ENCODE measurements around the gene PNP.

Gene PNP

DNA sequence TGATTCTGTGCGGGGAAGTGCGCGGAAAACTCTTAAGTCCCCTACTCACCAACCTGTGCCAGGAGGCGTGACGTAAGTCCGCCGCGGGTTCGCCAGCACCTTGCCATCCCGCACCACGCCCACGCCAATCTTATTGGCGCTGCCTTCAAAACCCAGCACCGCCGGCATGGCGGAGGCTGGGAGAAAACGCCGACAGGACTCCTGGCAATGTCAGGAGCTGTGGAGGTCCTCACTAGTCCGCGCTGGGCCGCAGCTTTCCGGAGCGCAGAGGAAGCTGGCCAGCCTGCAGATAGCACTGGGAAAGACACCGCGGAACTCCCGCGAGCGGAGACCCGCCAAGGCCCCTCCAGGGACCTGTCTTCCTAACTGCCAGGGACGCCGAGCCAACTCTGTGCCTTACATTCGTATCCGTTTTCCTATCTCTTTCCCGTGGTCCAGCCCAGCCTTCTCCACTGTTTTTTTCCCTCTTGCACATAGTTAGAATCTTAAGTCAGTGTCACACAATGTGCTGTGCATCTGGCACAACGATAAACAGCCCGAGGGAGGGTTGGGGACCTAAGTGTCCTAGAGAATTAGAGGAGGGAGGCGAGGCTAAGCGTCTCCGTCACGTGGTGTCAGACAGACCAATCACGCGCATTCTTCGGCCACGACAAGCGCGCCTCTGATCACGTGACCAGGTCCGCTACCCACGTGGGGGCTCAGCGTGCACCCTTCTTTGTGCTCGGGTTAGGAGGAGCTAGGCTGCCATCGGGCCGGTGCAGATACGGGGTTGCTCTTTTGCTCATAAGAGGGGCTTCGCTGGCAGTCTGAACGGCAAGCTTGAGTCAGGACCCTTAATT, 14.5 kb upstream of the PNP start, which contains the start of the genes APEX1 and OSGEP:
Gene APEX1, plus strand, starts transcription at position 711 of the 839 bp plus-strand sequence. CDS start 420 bp downstream, outside the sequence.
Gene OSGEP, minus strand, starts transcription at position 297 of the 839 bp plus-strand sequence. Its CDS starts 129 bp downstream, at position 168.
- ATAC-seq, result peak; percentile 89
- peak; percentile 96 for DNase-seq

DNA sequence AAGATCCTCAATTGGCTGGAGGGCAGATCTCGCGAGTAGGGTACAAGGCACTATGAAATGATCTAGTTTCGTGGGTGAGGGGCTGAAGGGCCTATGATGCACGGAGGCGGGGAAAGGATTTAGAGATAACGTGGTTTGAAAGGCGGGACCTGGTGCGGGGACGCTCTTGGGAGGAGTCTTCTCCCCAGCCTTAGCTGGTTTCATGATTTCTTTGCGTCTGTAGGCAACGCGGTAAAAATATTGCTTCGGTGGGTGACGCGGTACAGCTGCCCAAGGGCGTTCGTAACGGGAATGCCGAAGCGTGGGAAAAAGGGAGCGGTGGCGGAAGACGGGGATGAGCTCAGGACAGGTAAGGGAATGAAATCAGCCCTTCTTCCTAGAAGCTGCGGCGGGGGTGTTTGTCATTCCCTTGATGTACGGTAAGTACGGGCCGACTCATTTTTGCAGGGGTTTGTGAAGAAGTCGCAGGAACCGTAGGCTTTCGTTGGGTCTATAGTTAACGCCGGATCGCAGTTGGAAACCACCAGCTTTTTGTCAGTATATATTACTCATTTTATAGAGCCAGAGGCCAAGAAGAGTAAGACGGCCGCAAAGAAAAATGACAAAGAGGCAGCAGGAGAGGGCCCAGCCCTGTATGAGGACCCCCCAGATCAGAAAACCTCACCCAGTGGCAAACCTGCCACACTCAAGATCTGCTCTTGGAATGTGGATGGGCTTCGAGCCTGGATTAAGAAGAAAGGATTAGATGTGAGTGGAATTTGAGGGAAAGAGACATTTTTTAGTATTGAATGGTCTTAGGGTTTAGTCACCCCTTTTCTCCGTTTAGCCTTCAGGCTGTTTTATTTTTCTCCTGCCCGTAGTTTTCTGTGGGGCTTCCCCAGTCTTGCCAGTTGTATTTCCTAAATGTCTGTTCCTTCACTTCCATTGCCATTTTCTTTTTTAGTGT, 13.6 kb upstream of the PNP start:
- DNase-seq (no peak), ATAC-seq (peak; percentile 74)

- ATAC-seq, result no peak
- DNase-seq, result no peak
These were observed 12.2 kb upstream of the PNP start for GRCh38 chr14:20456971-20457370.

GRCh38 chr14:20458031-20458789, 11.0 kb upstream of the PNP start:
- DNase-seq (no peak), ATAC-seq (no peak)

- peak; percentile 49 for DNase-seq
These were observed 8.6 kb upstream of the PNP start for GRCh38 chr14:20460458-20461224.

GRCh38 chr14:20461225-20462141, 7.7 kb upstream of the PNP start, which contains the start of gene PIP4P1:
TSS of gene PIP4P1 (minus strand) at chr14:20461434. CDS start at chr14:20461325, 109 bp downstream.
- ATAC-seq (peak; percentile 98), DNase-seq (peak; percentile 98)

More at GRCh38 chr14:20460458-20461224, 8.6 kb upstream of the PNP start:
- no peak for ATAC-seq

DNA sequence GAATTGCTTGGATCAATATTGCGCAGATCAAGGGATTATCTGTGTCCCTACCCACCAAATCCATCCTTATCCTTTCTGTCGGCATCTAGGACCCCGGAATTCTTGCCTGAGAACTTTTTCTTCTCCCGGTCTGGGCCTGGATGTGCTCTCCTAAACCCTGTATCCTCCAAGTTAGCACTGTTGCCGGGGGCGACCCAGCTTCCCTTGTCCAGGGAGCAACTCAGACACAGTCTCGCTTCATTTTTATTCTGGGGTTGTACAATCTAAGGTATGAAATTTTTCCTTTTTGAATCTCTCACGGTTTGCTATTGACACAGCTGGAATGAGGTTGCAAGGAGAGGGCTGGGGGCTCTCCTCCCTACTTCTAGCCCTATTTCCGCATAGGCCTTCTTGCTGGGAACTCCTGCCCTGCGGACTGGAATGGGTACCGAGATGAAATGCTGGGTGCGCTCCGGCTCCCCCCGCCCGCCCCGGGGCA, 403 bp upstream of the PNP start:
- DNase-seq, result no peak
- ATAC-seq, result no peak

DNA sequence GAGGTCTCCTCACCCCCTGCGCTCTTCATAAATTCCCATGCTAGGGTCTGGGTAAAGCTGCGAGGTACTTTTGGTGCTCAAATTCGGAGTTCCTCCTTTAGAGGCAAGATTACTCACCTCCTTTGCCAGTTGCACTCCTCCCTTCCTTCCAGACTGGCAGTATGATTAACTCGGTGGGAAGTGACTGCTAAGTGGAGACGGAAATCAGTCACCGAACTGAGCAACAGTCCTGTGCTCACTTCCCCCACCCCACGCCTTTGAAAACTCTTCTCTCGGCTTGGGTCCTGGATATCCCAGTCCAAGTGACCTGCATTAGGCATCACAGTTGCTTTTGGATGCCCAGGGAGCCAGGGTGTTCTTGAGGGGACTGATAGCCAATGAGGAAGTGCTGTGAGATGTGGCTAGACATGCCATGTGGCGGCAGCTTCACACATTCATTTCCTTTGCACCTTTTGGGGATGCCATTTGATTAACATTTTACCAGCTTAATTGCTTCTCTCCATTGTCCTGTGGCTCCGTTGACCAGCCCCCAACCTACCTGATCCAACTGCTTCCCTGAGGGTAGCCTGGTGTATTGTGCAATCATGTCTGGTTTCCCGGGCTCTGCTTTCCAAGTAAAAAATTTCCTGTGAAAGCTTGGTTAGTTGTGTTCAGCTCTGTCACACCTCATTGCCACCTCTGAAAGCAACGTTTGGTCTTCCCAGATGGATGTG, 840 bp downstream of the PNP start:
- peak; percentile 78 for ATAC-seq
- DNase-seq, result peak; percentile 64

- no peak for DNase-seq
- no peak for ATAC-seq
These were observed 1.3 kb downstream of the PNP start for GRCh38 chr14:20470603-20470901.

- ATAC-seq, result no peak
- DNase-seq, result no peak
These were observed 3.4 kb downstream of the PNP start for GRCh38 chr14:20472536-20473169.

DNA sequence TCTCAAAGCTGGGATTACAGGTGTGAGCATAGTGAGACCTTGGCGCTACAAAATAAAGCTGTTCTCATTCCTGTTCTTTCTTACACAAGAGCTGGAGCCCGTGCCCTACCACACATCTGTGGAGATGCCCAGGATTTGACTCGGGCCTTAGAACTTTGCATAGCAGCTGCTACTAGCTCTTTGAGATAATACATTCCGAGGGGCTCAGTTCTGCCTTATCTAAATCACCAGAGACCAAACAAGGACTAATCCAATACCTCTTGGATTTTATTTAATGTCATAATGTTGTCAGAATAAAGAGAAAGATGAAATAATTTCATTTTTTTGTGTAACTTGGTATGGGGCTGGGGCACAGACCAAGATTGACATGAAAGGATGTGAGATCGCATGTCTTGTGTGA, 7.6 kb downstream of the PNP start:
- ATAC-seq, result no peak
- DNase-seq, result no peak

DNA sequence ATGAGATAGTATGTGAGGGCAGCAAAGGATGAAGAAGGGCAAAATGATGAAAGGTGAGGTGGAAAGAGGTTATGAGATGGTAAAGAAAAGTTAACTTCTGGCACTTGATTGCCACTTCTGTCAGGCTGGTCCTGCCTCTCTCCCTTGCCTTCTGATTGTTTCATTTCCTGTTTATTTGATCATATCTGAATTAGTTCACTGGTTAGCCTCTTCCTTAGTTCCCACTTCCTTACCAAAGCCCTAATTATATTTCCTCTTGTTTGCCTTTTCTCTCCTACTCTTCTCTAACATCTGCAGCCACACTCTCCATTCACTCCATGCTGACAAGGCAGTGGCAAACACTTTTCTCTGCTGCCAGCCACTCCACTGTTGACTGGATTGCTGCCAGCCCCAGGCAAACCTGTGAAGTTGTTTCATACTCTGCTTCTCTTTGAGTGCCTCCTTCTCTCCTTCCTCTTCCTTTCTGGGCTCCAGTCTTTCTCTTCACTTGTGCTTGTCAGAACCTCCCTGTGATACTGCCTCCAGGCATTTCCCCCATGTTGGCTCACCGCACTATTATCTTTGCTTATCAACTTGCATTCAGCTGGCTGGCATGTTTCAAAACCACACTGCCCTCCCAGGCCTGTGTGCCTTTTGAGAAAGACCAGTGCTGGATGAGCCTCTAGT, 8.1 kb downstream of the PNP start:
- DNase-seq (no peak), ATAC-seq (peak; percentile 26)

DNA sequence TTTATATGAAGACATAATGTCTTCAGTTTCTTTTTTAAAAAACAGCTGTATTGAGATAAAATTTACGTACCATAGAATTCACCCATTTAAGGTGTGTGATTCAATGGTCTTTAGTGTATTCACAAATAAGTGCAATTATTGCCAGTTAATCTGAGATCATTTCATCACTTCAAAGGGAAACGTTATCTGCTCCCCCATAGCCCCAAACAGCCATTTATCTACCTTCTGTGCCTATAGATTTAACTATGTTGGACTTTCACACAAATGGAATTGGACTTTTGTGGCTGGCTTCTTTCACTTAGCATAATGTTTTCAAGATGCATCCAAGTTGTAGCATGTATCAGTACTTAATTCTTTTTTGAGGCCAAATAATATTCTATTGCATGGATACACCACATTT, 9.7 kb downstream of the PNP start:
- DNase-seq (no peak), ATAC-seq (no peak)

DNA sequence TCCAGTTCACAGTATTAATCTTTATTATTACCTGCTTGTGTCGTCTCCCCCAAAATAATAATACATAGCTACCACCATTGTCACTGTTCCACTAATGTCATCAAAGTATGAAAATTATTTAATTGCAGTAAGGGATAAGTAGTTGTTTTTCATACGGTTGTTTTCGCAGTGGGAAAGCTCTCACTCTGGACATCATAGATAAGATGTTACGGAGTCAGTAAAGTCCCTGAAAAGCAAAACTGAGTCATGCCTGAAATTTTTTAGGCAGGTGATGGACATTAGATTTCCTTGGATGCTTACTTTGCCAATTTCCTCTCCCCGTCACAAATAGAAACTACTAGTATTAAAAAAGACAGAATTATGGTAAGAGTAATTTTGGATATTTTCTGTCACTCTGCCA, 13.2 kb downstream of the PNP start:
- DNase-seq (no peak), ATAC-seq (no peak)

GRCh38 chr14:20485900-20486299, 16.7 kb downstream of the PNP start:
- no peak for DNase-seq

DNA sequence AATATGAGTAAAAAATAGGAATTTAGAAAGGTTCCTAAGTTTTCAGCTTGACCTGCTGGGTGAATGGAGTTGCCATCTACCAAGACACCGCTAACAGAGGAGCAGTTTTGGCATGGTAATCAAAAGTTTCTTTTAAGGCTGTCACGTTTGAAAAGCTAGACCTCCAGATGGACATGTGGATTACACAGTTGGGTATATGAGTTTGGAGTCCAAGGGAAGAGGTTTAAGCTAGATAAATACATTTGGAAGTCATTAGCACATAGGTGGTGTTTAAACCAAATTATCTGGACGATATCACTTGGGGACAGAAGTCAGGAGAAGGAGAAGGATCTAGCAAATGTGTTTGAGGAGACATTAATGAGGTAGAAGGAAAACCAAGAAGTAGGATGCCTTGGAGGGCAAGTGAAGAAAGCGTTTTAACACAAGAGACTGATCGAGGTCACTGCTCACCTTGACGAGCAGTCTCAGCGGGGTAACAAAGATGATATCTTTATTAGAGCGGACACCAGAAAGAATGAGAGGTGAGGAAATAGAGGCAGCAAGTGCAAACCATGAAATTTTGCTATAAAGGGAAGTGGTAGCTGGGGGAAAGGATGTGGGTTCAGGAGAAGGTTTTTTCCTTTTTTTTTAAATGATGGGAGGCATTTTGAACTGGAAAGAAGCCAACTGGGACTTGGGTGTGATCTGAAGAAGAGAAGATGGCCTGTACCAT, 17.6 kb downstream of the PNP start:
- DNase-seq (no peak), ATAC-seq (no peak)

More at GRCh38 chr14:20485900-20486299, 16.7 kb downstream of the PNP start:
- no peak for ATAC-seq

GRCh38 chr14:20487396-20487725, 18.2 kb downstream of the PNP start:
- no peak for ATAC-seq
- no peak for DNase-seq

All from stimulated activated naive CD8-positive, alpha-beta T cell treated with anti-CD3 and anti-CD28 coated beads, Interleukin-15, Interleukin-2, amounts not matched to agents 100 U/mL and 50 U/mL, for 24 hours (primary cell).